H7 (cell line): ENCODE measurements around the gene MAP1LC3B2. TPM values are rescaled to one million over a fixed set of nuclear protein-coding genes. Genes with fewer than 3 reads are reported as not detected.

ENCODE experiments used
- DNase-seq: peaks from one replicate; pipeline ENCODE4 v3.0.0; 2012
- H3K27me3 ChIP-seq: 2 replicates; pipeline ENCODE4 v1.6.0; 2011; ENCODE audit warnings: mild to moderate bottlenecking, low read length; ENCODE audit not compliant: control insufficient read depth, insufficient read depth
- H3K36me3 ChIP-seq: replicated peaks from 2 replicates; pipeline ENCODE4 v1.5.1; 2011; ENCODE audit warnings: low read length; ENCODE audit not compliant: control insufficient read depth, insufficient read depth
- H3K4me3 ChIP-seq: 2 replicates; pipeline ENCODE4 v1.5.1; 2011; ENCODE audit warnings: low read depth, mild to moderate bottlenecking, control low read depth, low read length, moderate library complexity; ENCODE audit not compliant: insufficient read depth
- total RNA-seq: library from RNA; depleted of rRNA; stranded (reverse); fragments of >200 nt; shearing (Covaris generic); gene quantifications from 2 replicates; pipeline ENCODE4 v1.2.3, GENCODE V29; 2014; rRNA removed

Gene MAP1LC3B2
- total RNA-seq, result 2.8 TPM in 1 of 2 replicates, not detected in the other

DNA sequence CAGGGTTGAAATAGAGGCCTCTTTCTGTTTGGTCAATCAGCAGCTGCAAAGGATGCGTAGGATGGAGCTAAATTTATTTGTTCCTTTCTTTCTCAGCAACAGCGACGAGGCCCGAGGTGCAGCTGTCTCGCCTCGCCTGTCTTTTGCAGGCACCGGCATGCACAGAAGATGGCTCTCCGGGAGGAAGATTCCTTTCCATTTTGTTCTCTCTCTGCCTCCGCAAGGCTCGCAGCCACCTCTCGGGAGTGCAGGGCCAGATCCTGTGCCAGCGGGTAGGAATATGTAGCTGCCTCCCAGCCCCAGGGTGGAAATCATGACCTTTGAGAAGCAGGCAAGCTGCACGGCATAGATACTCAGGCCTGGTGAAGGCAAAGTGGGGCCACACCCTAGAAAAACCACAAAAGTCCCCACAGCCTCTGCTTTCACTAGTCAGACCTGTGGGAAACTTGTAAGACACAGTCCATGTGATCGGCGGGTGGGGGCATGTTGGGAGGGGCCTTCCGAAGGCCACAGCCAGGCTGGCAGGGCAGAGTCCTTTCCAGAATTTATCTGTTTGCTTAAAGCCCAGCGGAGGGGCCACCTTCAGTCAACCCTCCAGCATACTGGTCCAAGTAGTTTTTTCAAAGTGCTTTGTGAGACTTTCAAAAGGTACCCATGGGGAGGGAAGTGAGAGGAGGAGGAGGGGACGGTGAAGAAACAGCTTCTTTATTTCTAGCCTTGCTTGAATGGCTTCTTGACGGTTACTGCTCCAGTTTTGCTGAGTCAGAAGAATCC is at the start of gene MAP1LC3B2:
MAP1LC3B2 (plus strand) TSS at position 220 of the 774 bp plus-strand sequence. CDS start 16,562 bp downstream, outside the sequence.
- Histone ChIP-seq H3K36me3 (no peaks in the 10 kb centered on the region), H3K27me3 (no peaks in the 10 kb centered on the region), H3K4me3 (no peak within 1 kb of the TSS)
- peak; percentile 37 for DNase-seq

DNA sequence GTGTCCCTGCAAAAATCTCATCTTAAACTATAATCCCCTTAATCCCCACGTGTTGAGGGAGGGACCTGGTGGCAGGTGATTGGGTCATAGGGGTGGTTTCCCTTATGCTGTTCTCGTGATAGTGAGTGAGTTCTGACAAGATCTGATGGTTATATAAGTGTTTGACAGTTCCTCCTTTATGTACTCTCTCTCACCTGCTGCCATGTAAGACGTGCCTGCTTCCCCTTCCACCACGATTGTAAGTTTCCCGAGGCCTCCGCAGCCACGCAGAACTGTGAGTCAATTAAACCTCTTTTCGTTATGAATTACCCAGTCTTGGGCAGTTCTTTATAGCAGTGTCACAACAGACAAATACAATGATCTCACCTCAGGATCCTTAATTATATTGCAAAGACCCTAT is 45.2 kb upstream of the MAP1LC3B2 start:
- H3K36me3 ChIP-seq, result no peaks in the 10 kb centered on the region
- no peaks in the 10 kb centered on the region for H3K27me3 ChIP-seq
- DNase-seq, result no peak
- no peak overlapping the region for H3K4me3 ChIP-seq

DNA sequence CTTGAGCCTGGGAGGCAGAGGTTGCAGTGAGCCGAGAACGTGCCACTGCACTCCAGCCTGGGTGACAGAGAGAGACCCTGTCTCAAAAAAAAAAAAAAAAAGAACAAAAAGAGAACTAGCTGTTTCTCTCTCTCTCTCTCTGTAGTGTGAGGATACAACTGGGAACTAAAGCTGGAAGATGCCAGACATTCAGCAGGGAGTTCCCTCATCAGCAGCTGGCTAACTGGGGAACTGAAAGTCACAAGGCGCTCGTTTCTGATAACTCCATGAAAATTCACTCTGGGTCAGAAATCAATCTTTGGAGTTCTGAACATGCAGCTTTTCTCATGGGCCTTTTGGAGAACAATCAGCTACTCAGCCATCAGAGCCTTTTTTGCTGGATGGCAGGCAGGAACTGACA is 43.5 kb upstream of the MAP1LC3B2 start:
- Histone ChIP-seq H3K36me3 (no peaks in the 10 kb centered on the region), H3K27me3 (no peaks in the 10 kb centered on the region), H3K4me3 (no peak overlapping the region)
- no peak for DNase-seq

- Histone ChIP-seq H3K36me3 (no peaks in the 10 kb centered on the region), H3K4me3 (no peak overlapping the region), H3K27me3 (no peaks in the 10 kb centered on the region)
- no peak for DNase-seq
These were observed 42.5 kb upstream of the MAP1LC3B2 start for GRCh38 chr12:116516657-116517056.

- H3K36me3 ChIP-seq, result no peaks in the 10 kb centered on the region
- DNase-seq, result peak; percentile 65
- H3K4me3 ChIP-seq, result no peak overlapping the region
- H3K27me3 ChIP-seq, result no peaks in the 10 kb centered on the region
These were observed 41.6 kb upstream of the MAP1LC3B2 start for GRCh38 chr12:116517431-116518045.

- H3K4me3 ChIP-seq, result no peak overlapping the region
- no peaks in the 10 kb centered on the region for H3K36me3 ChIP-seq
- DNase-seq, result no peak
- no peaks in the 10 kb centered on the region for H3K27me3 ChIP-seq
These were observed 38.9 kb upstream of the MAP1LC3B2 start for GRCh38 chr12:116520225-116520760.

DNA sequence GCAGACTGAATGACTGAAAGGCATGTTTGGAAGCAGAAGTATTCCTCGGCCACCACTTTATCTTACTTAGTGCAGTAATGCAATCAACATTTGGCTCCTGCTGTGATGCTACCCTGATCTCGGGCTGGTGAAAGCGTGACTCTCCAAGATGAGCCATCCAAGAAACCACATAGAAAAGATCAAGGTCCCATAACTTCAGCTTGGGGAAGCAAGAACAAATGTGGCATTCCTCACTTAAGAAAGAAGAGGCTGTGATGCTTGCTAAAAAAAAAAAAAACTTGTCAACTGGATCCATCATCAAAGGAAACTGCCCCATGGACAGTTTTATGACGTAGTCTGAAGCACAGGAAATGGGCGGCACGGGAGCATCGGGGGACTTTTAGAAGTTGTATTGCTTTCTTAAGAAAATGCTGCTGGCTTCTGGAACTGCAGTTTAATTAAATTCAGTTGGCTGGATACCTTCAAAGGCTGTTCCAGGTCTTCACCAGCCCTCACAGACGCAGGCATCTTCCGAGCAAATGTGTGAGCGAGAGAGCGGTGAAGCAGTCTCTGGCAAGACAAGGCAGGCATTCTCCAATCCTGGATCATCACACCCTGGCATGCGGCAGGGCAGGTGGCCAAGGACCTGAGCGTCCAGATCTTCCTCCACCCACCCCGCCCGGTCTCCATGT is 38.2 kb upstream of the MAP1LC3B2 start:
- Histone ChIP-seq H3K36me3 (no peaks in the 10 kb centered on the region), H3K27me3 (no peaks in the 10 kb centered on the region), H3K4me3 (no peak overlapping the region)
- no peak for DNase-seq

- no peak for DNase-seq
- no peaks in the 10 kb centered on the region for H3K36me3 ChIP-seq
- no peaks in the 10 kb centered on the region for H3K27me3 ChIP-seq
- no peak overlapping the region for H3K4me3 ChIP-seq
These were observed 34.9 kb upstream of the MAP1LC3B2 start for GRCh38 chr12:116524311-116524710.

DNA sequence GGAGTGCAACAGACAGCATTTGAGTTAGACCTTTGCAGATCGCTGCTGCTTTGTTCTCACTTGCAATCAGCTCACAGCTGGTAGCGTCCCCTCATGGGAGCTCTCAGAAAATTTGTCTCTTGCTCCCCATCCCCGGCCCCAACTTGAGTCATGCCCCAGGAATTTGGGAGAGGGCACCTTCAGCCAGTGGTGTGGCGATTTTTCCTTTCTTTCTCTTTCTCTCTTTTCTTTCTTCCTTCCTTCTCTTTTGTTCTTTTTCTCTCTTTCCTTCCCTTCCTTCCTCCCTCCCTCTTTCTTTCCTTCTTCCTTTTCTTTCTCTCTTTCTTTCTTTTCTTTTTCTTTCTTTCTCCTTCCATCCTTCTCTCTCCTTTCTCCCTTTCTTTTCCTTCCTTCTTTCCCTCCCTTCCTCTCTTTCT is 34.2 kb upstream of the MAP1LC3B2 start:
- Histone ChIP-seq H3K4me3 (no peak overlapping the region; the same call in 1 of the 2 replicates), H3K36me3 (no peaks in the 10 kb centered on the region), H3K27me3 (no peaks in the 10 kb centered on the region)
- DNase-seq, result peak; percentile 57

GRCh38 chr12:116525418-116526001 is 33.7 kb upstream of the MAP1LC3B2 start:
- no peaks in the 10 kb centered on the region for H3K27me3 ChIP-seq
- H3K36me3 ChIP-seq, result no peaks in the 10 kb centered on the region
- DNase-seq, result no peak
- H3K4me3 ChIP-seq, result 0 out of 2 replicates have a peak overlapping the region, but pooled peaks have one; percentile 1

DNA sequence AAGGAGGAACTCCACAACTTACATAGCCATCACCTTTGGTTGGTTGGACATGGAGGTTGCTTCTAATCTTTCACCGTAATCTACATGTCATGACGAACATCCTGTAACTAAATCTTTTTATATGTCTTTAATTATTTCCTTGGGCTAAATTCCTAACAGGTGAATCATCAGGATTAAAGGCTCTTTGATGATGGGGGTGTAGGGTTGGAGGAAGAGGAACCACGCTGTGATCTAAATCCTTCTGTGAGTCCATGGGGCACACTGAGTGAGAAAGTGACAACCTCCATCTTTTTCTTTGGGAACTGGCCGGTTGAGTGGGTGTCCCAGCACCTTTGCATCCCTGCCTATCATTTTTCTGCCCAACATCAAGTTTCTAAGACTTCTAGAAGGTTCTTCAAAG is 31.1 kb upstream of the MAP1LC3B2 start:
- DNase-seq, result no peak
- H3K4me3 ChIP-seq, result no peak overlapping the region
- no peaks in the 10 kb centered on the region for H3K36me3 ChIP-seq
- no peaks in the 10 kb centered on the region for H3K27me3 ChIP-seq

- no peaks in the 10 kb centered on the region for H3K27me3 ChIP-seq
- no peak overlapping the region for H3K4me3 ChIP-seq
- no peak for DNase-seq
- no peaks in the 10 kb centered on the region for H3K36me3 ChIP-seq
These were observed 30.7 kb upstream of the MAP1LC3B2 start for GRCh38 chr12:116528498-116528897.

DNA sequence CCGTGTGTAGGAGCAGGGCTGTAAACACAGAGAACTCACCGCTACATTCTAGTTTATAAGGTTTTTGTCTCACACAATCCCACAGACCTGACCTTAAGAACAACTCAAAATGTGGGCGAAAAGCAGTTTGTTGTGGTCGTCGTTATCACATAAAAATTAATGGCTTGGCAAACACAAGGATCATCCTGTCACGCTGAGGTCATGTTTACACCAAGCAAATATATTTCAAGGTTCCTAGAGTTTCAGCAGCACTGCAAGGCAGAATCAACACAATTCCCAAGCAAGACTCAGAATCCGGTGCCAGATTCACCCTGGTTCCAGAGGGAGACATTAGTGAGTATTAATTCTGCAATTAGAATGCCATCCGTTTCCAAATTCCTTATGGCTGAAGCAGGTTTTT is 30.1 kb upstream of the MAP1LC3B2 start:
- no peaks in the 10 kb centered on the region for H3K27me3 ChIP-seq
- no peaks in the 10 kb centered on the region for H3K36me3 ChIP-seq
- no peak overlapping the region for H3K4me3 ChIP-seq
- DNase-seq, result no peak

DNA sequence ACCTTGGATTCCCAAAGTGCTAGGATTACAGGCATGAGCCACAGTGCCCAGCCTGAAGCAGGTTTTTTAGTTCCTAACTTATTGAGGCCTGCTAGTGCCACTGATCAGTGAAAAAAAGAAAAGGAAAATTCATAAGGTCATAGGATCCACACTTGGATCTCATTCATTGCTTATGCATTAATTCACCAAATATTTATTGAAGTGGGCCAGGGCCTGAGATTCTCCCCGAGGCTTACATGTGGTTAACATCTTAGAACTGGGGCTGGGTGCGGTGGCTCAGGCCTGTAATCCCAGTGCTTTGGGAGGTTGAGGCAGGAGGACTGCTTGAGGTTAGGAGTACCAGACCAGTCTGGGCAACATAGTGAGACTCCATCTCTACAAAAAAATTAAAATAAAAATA is 29.5 kb upstream of the MAP1LC3B2 start:
- H3K36me3 ChIP-seq, result no peaks in the 10 kb centered on the region
- no peaks in the 10 kb centered on the region for H3K27me3 ChIP-seq
- no peak for DNase-seq
- no peak overlapping the region for H3K4me3 ChIP-seq
